Mucosa of gallbladder (tissue), 1 donor: ENCODE measurements around the gene MAST4. TPM values are rescaled to one million over a fixed set of nuclear protein-coding genes. Genes with fewer than 3 reads are reported as not detected.

Source experiments
- DNase-seq: peaks from one replicate; pipeline ENCODE4 v3.0.0-alpha.2; 2020; ENCODE audit warnings: low spot score
- total RNA-seq: library from RNA; stranded (reverse); gene quantifications from one replicate; pipeline ENCODE4 v1.2.1, GENCODE V29; 2021
- donor health status: DM: no; HTN: no; CAD: no.

Gene MAST4
- total RNA-seq, 1 donor from 2014 or later = 30.5 TPM

DNA sequence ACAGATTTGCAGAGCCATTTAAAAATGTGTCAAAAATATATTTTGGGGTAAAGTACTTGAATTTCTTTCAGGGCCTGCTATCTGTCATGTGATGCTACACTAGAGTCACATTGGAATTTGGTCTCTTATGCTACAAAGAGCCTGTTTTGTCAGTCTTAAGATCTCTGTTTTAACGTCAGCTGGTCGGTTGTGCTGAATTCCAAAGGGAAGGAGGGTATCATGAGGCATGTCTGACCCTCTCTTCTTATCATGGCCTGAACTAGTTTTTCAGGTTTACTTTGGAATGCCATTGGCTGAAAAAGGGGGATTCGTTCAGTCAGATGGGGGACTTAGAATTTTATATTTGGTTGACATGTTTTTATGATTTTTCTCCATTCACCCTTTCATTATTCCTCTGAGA is 309.8 kb downstream of the MAST4 start:
- DNase-seq = no peak

DNA sequence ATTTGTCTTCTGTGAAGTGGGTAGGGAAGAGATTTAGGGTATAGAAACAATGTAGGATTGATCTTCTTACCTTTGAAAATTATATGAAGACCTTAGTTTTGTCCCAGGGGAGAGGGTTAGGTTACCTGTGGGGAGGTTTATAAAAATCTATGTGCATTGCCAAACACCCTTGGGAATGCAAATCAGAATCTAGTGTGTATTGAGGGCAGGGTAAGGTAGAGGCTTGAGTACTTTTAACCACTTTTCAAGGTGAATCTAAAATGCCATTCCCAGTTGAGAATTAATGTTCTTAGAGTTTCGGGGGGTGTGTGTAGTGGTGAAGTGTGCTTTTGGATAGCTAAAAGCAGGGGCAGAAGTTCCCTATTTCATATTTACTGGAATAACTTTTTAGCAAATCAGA is 312.0 kb downstream of the MAST4 start:
- no peak for DNase-seq

DNA sequence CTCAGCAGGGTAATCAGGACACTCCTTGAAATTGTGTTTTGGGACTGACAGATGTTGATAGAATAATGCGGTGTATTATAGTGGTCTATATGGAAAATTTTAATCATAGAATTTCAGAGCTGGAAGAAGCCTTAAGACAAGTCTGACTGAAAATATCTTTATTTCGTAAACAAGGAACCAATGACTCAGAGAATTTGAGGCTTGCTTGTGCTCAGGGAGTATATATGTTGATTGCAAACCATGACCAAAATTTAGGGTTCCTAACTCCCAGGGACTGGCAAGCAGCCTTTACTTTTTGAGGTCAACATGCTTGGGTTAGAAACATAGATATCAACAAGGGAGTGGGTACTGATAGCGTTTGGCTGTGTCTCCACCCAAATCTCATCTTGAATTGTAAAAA is 313.2 kb downstream of the MAST4 start:
- DNase-seq = no peak

DNA sequence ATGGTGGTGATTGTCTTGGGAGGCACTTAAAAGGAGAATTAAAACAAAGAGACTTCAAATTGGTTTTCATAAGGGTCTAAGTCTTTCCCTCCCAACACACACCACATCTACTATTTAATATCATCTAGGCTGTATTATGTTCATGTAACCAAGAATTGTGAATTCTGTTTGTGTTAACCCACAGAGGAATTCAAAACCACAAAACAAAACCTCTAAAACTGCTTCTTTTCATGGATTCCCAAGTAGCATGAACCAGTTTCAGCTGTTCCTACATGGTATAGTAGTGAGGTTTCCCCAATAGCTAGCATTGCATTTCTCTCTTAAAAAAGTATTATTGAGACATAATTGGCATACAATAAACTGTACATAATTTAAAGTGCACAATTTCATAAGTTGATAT is 316.6 kb downstream of the MAST4 start:
- no peak for DNase-seq

DNA sequence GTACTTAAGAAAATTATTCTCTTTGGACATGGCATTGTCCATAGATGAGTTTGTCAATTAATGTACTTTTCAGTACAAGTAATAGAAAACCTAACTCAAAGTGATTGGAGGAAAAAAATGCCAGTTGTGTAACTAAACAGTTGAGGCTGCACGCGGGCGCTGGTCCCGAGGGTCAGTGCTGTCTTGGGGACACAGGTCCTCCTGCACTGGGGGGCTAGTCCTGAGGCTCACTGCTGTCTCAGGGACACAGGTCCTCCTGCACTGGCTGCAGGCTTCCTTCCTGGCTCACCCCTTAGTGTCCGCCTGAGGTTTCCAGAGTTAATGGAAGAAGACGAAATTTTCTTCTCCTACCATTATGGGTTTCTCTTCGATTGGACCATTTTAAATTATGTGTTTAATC is 319.3 kb downstream of the MAST4 start:
- DNase-seq = no peak

DNA sequence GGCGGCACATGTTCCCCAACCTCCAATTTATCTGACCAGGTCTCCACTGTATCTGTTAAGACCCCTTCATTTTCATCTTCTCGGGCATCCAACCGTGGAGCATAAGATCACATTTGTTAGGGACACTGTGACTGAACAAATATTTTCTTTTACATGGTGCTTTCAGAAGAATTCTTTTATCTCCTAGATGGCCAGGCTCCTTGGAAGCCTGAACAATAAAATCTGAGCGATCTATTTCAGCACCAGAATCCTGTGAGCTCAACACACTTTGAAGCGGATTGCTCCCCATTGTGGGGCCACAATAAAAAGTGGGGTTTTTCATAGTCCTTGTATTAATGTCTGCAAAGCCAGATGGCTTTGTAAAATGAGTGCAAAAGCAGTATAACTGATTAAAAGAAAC is 326.7 kb downstream of the MAST4 start:
- DNase-seq = no peak

DNA sequence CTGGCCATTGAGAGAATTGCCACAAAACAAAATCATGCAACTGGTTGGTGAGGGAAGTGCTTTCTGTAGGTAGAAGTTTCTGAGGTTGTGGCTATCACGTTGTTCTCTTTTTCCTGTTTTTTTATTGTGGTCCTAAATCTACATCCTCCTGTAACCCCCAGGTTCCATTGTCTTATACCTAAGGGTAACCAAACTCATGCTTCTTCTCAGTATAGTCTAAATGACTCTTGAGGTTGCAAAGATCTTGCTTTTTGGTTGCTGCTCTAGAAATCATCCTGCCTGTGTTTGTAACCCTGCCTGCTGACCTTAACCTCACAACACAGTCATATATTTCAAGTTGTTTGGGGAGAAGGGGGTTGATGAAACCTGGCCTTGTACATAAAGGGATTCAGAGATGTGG is 327.3 kb downstream of the MAST4 start:
- DNase-seq = no peak

DNA sequence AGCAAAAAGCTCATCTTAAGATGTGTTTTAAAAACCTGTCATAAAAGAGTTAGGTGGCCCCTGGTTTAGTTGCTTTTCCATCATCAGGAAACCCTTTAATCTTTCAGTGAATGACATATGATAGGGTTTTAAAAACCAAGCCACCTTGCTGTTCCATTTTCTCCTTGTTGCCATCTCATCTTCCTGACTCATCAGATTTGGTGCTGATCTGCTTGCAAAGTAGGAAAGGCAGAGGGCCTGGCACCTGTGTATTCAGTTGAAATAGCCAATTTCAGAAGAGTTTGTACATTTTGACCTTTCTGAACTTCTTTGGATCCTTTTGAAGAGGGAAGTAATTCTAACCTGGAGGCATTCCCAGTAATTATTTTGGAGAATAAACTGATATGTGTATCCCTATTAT is 327.7 kb downstream of the MAST4 start:
- no peak for DNase-seq

DNA sequence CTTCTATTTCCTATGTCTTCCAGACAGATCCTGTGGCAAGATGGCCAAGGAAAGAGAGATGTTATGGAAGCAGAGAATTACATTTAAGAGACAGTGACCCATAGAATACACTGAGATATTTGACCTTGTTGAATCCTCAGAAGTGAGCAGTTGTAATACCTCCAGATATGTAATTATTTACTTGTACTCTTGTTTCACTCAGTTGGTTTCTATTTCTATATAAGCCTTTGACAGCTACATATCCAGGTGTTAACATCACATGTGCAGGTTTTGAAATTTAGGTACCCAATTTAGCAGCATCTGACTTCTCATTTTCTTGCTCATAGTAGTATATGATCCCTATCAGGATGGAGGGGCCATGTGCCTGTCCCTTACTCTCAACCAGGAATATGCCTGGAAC is 330.9 kb downstream of the MAST4 start:
- no peak for DNase-seq

DNA sequence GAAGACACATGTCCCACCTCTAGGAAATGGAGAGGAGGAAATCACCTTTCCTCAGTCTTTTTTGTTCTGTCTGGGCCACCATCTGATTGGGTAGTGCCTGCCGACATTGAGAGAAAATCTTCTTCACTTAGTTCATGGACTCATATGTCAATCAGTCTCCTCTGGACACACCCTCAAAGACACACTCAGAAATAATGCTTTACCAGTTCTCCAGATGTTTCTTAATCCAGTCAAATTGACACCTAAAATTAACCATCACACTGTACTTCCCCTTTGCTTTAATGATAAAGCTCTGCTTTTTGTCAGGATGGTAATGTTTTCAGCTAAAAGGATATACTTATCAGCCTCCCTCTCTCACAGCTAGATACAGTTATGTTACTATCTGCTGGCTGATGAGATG is 333.1 kb downstream of the MAST4 start:
- DNase-seq = no peak

DNA sequence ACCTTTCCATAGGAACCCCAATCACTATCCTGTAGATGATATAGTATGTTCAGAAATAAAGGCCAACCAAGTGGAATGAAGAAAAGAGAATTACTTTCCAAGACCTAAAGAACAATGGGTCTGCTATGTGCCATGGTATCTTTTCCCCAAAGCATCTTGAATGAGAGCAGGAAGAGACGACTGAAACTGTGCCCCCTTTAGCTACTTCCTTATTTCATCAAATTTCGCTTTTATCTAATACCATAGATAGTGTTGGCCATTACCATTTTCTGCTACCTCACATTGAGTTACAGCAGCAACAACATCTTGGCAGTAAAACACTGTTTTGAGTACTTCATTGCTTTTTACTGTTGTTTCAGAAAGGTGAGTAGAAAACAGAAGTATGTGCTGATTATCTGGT is 333.8 kb downstream of the MAST4 start:
- DNase-seq = no peak

DNA sequence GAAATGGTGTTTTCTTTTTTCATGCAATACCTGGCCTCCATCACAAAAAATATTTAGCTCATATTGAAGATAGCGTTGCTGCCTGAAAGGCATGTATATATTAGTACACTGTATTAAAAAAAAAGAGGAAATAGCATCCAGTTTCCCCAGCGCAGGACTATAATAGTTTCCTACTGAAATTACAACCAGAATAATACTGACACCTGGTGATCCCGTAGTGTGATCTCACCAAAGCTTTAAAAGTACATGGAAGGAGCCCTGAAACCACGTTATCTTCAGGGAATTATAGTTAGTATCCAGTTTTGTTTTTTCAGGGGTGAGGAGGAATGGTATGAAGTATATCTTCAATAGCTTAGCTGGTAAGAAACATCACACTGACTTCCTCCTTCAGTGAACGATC is 335.5 kb downstream of the MAST4 start:
- no peak for DNase-seq

DNA sequence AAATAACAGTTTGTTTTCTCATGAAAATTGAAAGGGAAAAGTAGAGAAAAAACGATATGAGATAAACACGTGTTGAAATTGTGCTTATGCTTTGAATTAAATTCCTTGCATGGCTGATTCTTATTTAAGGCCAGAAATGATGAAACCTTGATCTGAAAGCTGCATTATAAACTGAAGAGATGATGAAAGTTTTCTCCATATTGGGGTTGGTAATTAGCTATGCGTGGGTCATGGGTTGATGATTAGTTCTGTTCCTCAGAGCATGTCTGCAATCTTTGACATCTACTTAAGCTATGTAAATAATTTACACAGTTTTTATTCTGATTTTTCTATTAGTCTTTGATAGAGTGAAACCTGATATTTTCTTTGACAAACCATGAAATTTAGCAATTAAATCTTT is 336.3 kb downstream of the MAST4 start:
- no peak for DNase-seq

DNA sequence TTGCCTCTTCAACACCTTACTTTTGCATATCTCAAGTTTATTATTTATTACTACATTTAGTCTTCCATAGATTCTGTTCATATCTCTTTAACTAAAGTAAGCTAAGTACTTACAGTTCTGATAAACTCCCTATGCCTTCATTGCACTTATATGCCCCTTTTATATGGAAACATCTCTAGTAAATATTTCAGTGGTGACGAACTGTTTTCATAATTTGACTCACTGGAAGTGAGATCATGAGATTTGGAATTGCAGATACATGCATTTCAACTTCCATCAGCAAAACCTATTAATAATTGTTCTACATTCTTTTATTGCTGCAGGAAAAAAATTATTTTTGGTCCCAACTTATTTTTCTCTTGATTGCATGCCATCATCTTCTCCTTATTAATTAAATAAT is 336.9 kb downstream of the MAST4 start:
- DNase-seq = no peak

DNA sequence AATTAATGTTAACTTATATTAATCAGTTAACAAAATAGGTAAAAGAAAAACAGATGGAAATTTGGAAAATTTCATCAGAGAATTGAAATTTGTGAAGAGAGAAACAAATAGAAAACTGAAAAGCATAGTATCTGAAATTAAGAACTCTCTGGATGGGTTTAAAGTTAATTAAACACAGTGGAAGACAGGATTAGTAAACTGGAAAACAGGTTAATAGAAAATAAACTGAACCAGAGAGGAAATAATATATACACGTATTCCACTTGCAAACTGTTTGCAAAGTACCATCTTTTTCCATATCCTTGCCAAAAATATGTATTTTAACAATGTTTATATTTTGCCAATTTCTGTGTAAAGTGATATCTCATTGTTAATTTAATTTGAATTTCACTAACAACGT is 342.9 kb downstream of the MAST4 start:
- no peak for DNase-seq

DNA sequence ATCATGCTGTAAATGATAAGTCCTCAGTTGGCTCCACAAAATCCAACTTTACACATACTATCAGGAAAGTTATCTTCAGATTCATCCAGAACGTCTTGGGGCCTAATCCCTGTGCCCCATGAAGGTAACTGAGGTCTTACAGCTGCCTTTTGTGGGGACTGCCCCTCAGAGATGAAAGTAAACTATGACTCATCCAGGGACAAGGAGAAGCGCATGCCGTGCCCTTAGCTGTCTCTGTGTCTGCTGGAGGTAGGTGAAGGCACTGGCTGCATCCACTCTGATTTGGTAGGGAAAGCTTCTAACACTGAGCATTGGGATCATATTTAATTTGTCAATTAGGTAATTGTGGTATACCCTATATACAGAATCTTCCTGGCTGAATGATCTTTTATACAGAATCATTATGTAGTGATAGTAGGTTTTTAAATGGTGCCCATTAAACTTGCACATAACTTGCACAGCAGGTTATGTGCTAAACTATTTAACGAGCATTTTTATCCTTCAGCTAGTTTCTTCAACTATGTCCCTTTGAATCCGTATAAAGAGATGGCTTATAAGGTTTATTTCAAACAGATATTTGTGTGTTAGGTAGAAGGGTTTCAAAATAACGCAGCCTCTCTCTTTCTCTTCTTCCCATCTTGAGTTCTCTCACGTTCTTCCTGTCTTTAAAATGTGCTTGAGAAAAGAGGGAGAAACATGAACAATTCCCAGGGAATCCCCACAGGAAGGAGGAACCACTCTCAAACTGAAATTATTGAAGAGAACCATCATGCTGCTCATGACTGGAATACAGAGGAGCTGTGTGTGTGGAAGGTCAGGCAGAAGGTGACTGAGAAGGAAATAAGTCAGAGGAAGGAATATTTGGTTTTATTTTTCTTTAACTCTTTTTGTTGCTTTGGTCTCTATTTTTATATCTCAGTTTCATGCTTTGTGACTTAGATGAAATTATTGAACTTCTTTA is 349.5 kb downstream of the MAST4 start:
- no peak for DNase-seq

DNA sequence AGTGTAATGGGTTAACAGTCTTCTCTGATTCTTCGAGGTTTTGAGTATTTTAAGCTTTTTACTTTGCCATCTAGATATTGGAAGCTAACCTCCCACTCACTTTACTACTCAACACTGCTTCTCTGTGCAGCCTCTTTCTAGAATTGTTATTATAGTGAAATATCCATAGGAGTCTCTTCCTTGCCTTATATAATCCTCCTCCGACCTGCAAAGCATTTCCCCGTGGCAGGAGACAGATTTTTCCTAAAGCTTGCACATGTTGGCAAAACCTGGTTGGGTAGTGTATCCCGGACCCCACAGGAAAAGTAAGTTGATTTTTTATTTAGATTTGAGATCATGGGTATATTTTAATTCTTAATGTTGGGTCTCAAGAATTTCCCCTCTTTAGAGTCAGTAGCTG is 351.3 kb downstream of the MAST4 start:
- DNase-seq = no peak

DNA sequence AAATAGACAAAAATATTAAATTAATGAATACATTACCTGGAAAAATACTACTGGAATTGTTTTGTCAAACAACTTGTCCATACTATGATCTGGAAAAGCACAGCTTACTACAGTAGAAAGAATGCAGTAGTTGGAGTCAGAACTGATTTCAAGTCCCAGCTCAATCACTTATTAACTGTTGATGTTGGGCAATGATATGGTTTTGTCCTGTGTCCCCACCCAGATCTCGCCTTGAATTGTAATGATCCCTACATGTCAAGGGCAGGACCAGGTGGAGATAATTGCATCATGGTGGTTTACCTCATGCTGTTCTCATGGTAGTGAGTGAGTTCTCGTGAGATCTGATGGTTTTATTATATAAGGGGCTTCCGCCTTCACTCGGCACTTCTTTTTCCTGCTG is 352.9 kb downstream of the MAST4 start:
- no peak for DNase-seq

DNA sequence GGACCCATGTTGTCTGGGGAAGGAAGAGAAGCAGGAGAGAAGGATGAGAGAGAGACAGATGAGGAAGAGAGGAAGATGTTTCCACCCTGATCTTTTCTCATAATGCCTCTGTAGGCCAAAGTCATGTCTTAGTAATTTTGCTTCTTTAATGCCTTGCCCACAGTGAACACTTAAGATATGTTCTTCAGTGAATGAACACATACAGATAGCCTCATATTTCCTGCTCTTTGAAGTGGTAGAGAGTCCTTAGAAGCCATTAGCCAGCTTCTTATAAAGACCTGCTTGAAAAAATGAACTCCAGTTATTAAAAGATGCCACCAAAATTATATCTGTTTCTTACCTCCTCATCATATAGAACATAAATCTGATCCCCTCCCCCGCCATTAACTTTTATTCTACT is 356.0 kb downstream of the MAST4 start:
- no peak for DNase-seq

DNA sequence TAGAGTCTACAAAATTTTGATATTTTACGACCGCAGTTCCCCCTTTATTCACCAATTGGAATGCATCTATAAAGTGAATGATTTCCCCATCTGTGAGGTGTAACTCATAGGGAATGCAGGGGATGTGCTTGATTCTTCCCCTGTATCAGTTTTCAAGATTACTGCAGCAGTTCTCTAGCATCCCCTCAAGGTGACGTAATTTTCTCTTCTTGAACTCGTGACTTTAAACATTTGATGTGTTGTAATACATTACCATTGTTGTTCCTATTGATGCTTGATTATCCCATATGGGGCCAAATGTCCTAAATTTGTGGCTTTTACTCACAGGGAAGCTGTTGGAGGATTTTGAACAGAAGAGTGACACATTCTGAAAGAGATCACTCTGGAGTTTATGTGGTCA is 360.2 kb downstream of the MAST4 start:
- DNase-seq = no peak

DNA sequence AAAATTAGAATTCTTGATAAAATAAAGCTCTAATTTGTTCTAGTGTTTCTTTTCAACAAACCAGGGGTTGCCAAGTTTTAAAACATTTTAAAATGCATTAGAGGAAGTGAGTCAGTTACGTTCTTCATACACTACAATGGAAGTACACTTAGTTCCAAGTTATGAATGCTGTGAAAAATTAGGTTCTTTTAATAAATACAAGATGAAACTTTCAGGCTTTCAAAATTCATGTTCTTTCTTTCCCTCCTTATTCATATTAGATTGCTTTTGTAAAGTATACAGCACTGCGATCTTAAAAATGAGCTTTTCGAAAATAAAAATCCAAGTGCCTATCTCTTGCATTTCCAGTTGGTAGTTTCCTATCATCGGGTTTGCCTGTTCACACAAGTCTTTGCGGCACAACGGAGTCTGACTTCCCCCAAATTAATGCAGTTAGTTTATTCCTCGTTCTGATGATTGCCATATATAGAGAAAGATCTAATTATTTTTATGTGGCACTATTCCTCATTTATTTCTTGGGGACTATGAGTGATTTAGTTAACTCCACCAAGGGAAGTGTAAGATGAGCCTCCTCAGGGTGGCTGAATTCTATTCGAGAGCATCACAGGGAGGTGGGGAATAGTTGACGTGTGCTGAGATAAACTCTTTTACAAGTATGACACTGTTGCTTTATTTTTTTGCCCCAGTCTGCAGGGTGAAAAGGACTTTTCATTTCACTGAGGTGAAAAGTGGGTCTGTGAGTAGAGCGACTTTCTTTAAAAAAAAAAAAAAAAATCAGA is 362.2 kb downstream of the MAST4 start:
- DNase-seq = no peak

DNA sequence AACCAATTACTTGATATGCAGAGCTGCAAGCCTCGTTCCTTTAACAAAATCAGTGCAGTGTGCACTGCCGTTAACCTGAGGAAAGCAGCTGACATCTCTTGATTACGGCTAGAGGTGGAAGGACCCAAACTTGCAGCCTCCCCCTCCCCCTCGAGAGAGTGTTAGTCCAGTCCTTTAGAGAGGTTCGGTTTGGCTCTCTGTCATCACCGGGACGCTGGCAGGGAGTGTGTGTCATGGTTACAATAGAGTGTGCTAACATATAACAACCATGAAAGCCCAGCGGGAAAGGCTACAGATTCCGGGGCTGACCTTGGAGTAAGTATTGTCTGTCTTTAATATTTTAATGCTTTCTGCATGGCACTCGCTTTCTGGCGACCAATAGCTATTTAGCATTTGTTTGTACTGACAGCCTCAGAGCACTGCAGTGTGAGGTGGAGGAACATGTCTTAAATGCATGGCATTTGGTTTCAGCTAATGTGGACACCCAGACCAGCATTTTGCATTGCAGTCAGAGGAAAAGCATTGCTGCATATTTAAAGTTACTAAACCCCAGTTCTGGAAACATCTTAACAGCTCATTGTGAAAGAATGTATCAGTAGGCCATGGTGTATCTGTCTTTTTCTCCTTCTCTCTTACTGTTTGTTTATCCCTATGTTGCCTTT is 362.9 kb downstream of the MAST4 start:
- DNase-seq = no peak

DNA sequence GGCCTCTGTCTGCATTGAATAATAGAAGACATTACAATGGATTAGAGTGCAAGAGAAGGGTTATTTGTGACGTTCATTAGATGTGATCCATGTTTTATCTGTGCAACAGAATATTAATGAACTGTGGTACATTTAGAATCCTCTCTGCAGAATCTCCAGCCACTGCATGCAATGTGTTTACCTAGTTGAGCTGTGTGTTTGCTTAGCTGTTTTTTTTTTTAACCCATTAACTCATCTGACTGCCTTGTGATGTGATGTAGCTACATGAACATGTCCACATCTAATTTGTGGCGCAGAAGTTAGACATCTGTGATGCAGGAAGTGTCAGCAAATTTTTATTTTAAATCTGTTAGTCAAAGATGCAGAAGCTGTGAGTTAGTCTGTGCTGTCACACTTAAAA is 363.5 kb downstream of the MAST4 start:
- DNase-seq = no peak
